Peyer's patch (tissue), 4 donors: ENCODE measurements around the gene EDEM1.

Experiments used
- CTCF ChIP-seq, 6 experiments: fragments of 450-650 bp in 4 of 6; fragments of 200-600 bp in 2 of 6; sonication (generic) in 1 of 6; IDR thresholded peaks; one replicate each; pipeline ENCODE4 v1.5.1; 2017 to 2019; ENCODE audit warnings: antibody characterized with exemption in 6 of 6, mild to moderate bottlenecking in 3 of 6, moderate library complexity in 1 of 6
- POLR2A ChIP-seq, 2 donors: fragments of 450-650 bp; IDR thresholded peaks; one replicate each; pipeline ENCODE4 v1.5.1; 2017; ENCODE audit warnings: antibody characterized with exemption in 2 of 2, mild to moderate bottlenecking in 2 of 2, moderate library complexity in 2 of 2

GRCh38 chr3:5198986-5199731, 11.7 kb downstream of the EDEM1 start:
- no peak for TF ChIP-seq POLR2A (IDR thresholded peaks at IDR 0.05)
- no peak for TF ChIP-seq CTCF (IDR thresholded peaks at IDR 0.05)
